HG02642 (cell line): ENCODE data around the gene SACS.
"Not testable (repeated sequence)": the region's sequence is repeated elsewhere in the genome, so short reads cannot be mapped to it uniquely, and the experiment has no call there.

Source experiments
- ATAC-seq: cut with Tn5 transposase; IDR thresholded peaks from one replicate; pipeline ENCODE4 v1.9.1; 2021; ENCODE audit warnings: mild to moderate bottlenecking; ENCODE audit not compliant: unreplicated experiment, poor library complexity

The SACS gene

GRCh38 chr13:23322353-23323336 is 110.9 kb downstream of the SACS start:
- no peak for ATAC-seq

- ATAC-seq: peak; percentile 79
Measured at GRCh38 chr13:23321535-23322241, 111.8 kb downstream of the SACS start.

- peak; percentile 16 for ATAC-seq
Measured at GRCh38 chr13:23320926-23321534, 112.5 kb downstream of the SACS start.

- ATAC-seq: no peak
Measured at GRCh38 chr13:23319883-23320224, 113.6 kb downstream of the SACS start.

GRCh38 chr13:23314837-23315236 is 118.7 kb downstream of the SACS start:
- not testable (repeated sequence) for ATAC-seq

GRCh38 chr13:23292586-23292985 is 140.9 kb downstream of the SACS start:
- no peak for ATAC-seq

- no peak for ATAC-seq
Measured at GRCh38 chr13:23289917-23290357, 143.6 kb downstream of the SACS start.

GRCh38 chr13:23288995-23289394 is 144.5 kb downstream of the SACS start:
- no peak for ATAC-seq

GRCh38 chr13:23288564-23288963 is 144.9 kb downstream of the SACS start:
- no peak for ATAC-seq

GRCh38 chr13:23279321-23279720 is 154.2 kb downstream of the SACS start:
- ATAC-seq: no peak
